Measurements from ENCODE around the gene SAMSN1.

GRCh38 chr21:14548779-14549178, 2.7 kb upstream of the SAMSN1 start:
- TF ChIP-seq CTCF (IDR thresholded peaks at IDR 0.05) (no peak), POLR2A (IDR thresholded peaks at IDR 0.05) (no peak), EP300 (IDR thresholded peaks at IDR 0.05) (peak in 2 of 4 donors; percentile 34 to 65)
